ENCODE data around the gene SLC25A18. TPM values are rescaled to one million over a fixed set of nuclear protein-coding genes. Genes with fewer than 3 reads are reported as not detected.

The SLC25A18 gene
- total and polyA plus RNA-seq, 2 of the 8 experiments (the other 6 are each of a cell fraction or from before 2014, with no cell fraction given): 2.8 to 2.9 TPM

GRCh38 chr22:17552737-17553136 is 10.6 kb upstream of the SLC25A18 start:
- H4K8ac ChIP-seq (ENCODE audit: extremely low read depth, insufficient read depth, low read length): no peak overlapping the region
- 82% methylated on average over 7 of the region's 7 CpGs; no CpG with 5 or more reads in 1 of the 2 experiments for WGBS, 2 experiments (ENCODE audit: extremely low coverage in 1 of 2, insufficient coverage in 1 of 2, insufficient read length in 1 of 2, insufficient replicate concordance in 2 of 2, low coverage in 1 of 2, low lambda C conversion rate in 2 of 2, missing lambda C conversion rate in 1 of 2)
- CTCF ChIA-PET (ENCODE audit: partially characterized antibody): interaction anchor here (1.9 to 2.1 kb wide), 2 partner anchors 14 to 19 kb away, joined by 4 to 6 read pairs; no protein-coding TSS in a partner anchor

More at GRCh38 chr22:17552737-17553136, 10.6 kb upstream of the SLC25A18 start:
- Histone ChIP-seq H4K20me1 (replicated peaks in 1 of 2; ENCODE audit: control insufficient read depth in 1 of 2, insufficient read depth in 2 of 2, low read length in 2 of 2) (peaks cover 0 to 6% of the 10 kb centered on the region in 2 experiments), H2BK20ac (ENCODE audit: low read length) (no peak overlapping the region), H2BK5ac (ENCODE audit: low read depth, low read length) (no peak overlapping the region), H2BK120ac (replicated peaks; ENCODE audit: low read depth, low read length) (no peak overlapping the region), H3K79me1 (ENCODE audit: low read depth, low read length) (peaks cover 2% of the 10 kb centered on the region; the same call in 1 of the 2 replicates), H4K91ac (replicated peaks; ENCODE audit: insufficient read length, low read length) (no peak overlapping the region), H2AFZ (ENCODE audit: low read length) (no peak overlapping the region), H3K79me2 (ENCODE audit: control insufficient read depth in 1 of 2, insufficient read depth in 2 of 2, low read length in 2 of 2) (no peaks in the 10 kb centered on the region), H2BK12ac (ENCODE audit: low read depth, low read length) (no peak overlapping the region), H4K5ac (ENCODE audit: insufficient read length, low read depth, low read length) (no peak overlapping the region), H3K18ac (ENCODE audit: extremely low read depth, low read length) (no peak overlapping the region), H2AK5ac (ENCODE audit: low read depth, low read length) (no peak overlapping the region), H2BK15ac (ENCODE audit: low read length) (no peak overlapping the region), H3K27ac (ENCODE audit: low read depth, low read length) (no peak overlapping the region), H3K9ac (replicated peaks in 1 of 4; ENCODE audit: extremely low read depth in 1 of 4, low read depth in 3 of 4, low read length in 3 of 4) (no peak overlapping the region; a peak in 2 of 7 replicates), H3K4me2 (ENCODE audit: insufficient read depth in 1 of 2, low read depth in 2 of 2, low read length in 2 of 2) (no peak overlapping the region), H3K9me3 (ENCODE audit: insufficient read depth in 2 of 2, low read depth in 1 of 2, low read length in 1 of 2) (no peaks in the 10 kb centered on the region), H3K56ac (replicated peaks; ENCODE audit: insufficient read length, low read depth, low read length) (no peak overlapping the region), H3K27me3 (replicated peaks in 1 of 4; ENCODE audit: control insufficient read depth in 3 of 4, extremely low read depth in 1 of 4, insufficient read depth in 3 of 4, low read length in 3 of 4) (no peaks in the 10 kb centered on the region), H3K23me2 (ENCODE audit: low read depth, low read length) (no peaks in the 10 kb centered on the region; the same call in 1 of the 2 replicates), H3K36me3 (ENCODE audit: control insufficient read depth in 2 of 4, insufficient read depth in 4 of 4, low read length in 3 of 4) (peaks cover 53 to 98% (median 79%) of the 10 kb centered on the region in 4 experiments), H3K4me3 (ENCODE audit: extremely low read depth in 1 of 4, insufficient read depth in 2 of 4, low read depth in 3 of 4, low read length in 4 of 4) (no peak overlapping the region), H3K4ac (replicated peaks; ENCODE audit: insufficient read length, low read depth, low read length) (no peak overlapping the region), H3K23ac (ENCODE audit: insufficient read length) (no peak overlapping the region), H3K14ac (ENCODE audit: insufficient read length) (no peak overlapping the region), H3K4me1 (replicated peaks in 1 of 4; ENCODE audit: control insufficient read depth in 3 of 4, insufficient read depth in 4 of 4, low read length in 3 of 4) (no peaks in the 10 kb centered on the region)
- no peak for FAIRE-seq
- POLR2A ChIA-PET (ENCODE audit: partially characterized antibody): interaction anchor here (0.6 kb wide), 2 partner anchors 17 to 111 kb away, joined by 3 to 4 read pairs; no protein-coding TSS in a partner anchor
- DNase-seq (ENCODE audit: low read depth in 1 of 2, low spot score in 2 of 2): no peak
- no peak for TF ChIP-seq CEBPB (IDR thresholded peaks at IDR 0.05; ENCODE audit: low read depth, low read length)
- no peak for TF ChIP-seq SP4 (IDR thresholded peaks at IDR 0.05; ENCODE audit: low read length)
- no peak for TF ChIP-seq CHD2 (IDR thresholded peaks at IDR 0.05; ENCODE audit: low read length)
- no peak for TF ChIP-seq PHF8 (conservative IDR thresholded peaks at IDR 0.05; ENCODE audit: low read depth, low read length)
- TF ChIP-seq CREB1 (IDR thresholded peaks at IDR 0.05): no peak
- TF ChIP-seq POU5F1 (IDR thresholded peaks at IDR 0.05; ENCODE audit: low read depth, low read length): no peak
- no peak for TF ChIP-seq JUND (IDR thresholded peaks at IDR 0.05; ENCODE audit: low read length)
- no peak for TF ChIP-seq SUZ12 (IDR thresholded peaks at IDR 0.05; ENCODE audit: low read length)
- TF ChIP-seq, protein P1, sequence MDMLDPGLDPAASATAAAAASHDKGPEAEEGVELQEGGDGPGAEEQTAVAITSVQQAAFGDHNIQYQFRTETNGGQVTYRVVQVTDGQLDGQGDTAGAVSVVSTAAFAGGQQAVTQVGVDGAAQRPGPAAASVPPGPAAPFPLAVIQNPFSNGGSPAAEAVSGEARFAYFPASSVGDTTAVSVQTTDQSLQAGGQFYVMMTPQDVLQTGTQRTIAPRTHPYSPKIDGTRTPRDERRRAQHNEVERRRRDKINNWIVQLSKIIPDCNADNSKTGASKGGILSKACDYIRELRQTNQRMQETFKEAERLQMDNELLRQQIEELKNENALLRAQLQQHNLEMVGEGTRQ (IDR thresholded peaks at IDR 0.05; ENCODE audit: low read length): no peak
- no peak for TF ChIP-seq KDM5A (IDR thresholded peaks at IDR 0.05; ENCODE audit: low read length)
- no peak for TF ChIP-seq SRF (IDR thresholded peaks at IDR 0.05; ENCODE audit: low read depth, low read length)
